GM18498 (cell line): Measurements from ENCODE around the gene RNLS.

ENCODE experiments used
- ATAC-seq: cut with Tn5 transposase; IDR thresholded peaks from one replicate; pipeline ENCODE4 v1.9.1; 2021; ENCODE audit warnings: mild to moderate bottlenecking, moderate library complexity; ENCODE audit not compliant: unreplicated experiment

RNLS gene

DNA sequence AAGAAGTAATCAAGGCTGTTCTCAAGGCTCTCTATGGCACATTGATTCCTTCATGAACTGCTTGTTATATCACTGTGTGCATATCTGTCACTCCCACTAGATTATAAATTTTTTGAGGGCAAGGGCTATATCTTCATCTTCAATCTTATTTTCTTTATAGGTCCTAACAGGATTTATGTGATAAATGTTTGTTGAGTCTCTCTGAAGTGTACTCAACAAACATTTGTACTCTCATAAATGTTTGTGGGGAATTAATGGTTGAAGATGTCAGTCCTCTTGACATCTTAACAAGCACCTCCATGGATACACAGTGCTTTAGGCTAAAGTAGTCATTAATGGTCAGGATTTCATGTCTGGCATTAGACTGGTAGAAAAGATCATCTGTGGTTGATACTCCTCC is 143.2 kb downstream of the RNLS start:
- ATAC-seq = no peak

DNA sequence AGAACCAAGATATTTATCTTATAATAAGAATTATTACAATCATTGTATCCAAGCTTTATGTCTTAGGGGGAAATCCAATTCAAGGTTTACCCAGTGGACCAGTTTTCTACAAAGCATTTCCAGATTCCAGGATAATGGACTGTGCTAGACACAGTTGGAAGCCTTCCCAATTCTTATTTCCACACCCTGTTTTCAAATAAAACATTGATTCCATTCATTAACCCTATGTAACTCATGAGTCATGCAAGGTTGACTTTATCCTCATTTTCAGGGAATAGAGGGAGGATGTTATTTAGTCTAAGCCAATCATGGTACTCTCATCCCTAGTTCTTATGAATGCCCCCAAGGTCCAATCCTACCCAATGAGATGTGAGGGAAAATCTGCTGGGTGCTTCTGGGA is 145.7 kb downstream of the RNLS start:
- no peak for ATAC-seq

DNA sequence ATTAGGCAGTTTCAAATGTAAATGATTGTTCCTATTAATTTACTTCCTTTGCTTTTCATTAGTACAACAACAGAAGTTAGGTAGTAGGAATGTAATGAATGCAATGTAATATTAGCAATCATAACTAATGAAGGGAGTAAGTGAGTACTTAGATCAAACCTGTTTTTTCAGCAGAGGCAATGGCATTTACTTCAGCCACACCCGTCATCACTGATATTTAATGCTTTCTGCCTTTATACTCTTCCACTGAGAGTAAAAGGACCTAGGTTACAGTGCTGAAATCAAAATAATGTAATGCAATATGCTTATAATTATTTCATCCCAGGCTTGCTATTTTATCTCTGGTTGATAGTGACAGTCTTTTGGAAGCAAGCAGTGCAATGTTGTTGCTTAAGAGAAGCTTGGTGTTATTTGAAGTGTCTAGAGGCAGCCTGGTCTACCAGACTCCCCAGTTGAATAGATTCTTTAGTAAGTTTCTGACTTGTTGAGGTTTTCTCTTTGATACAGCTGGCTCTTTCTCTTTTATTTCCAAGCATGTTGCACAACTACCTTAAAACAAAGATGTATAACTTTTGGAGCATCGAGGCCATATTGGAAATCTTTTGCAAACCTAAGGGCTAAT is 149.4 kb downstream of the RNLS start:
- ATAC-seq = no peak

DNA sequence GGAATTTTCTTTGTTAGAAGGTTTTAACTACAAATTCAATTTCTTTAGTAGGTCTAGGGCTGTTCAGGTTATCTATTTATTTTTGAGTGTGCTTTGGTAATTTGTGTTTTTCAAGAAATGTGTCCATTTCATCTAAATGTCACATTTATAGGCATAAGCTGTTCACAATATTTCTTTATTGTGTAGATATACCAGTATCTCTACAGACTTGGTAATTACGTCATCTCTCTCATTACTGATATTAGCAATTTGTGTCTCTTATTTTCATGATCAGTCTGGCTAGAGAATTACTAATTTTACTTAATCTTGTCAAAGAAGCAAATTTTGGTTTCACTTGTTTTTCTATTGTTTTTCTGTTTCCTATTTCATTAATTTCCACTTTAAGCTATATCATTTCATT is 152.0 kb downstream of the RNLS start:
- ATAC-seq = no peak

DNA sequence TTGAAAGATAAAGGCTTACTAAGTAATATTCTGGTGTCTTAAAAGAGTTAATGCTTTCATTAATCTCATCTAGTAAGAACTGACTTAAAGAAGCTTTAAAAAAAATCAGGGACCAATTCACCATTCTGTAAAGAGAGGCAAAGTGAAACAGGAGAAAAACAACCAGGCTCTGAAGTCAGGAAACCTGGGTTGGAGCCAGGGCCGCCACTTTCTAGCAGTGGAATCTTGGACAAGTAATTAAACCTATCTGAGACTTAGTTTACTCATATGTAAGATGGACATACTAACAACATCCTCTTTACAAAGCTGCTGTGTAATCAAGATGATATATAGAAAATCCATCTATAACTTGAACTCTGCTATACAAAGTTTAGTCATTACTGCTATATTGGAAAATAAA is 154.1 kb downstream of the RNLS start:
- no peak for ATAC-seq

DNA sequence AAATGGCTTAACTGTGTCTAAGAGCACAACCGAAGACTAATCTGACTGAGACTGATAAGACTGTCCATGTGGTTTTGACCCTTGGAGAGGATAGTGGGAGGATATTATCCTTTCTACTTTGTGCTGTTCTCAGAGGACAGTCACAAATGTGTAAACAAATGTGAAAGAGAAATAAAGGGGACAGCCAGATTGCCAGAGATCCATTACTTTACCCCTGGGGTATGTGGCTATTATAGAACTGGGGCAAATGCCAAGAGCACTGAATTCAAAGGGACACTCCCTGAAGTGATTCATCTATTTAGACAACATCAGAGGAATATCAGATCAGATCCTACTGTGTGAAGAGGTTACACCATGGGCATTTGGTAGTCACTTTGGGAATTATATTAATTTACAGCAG is 154.7 kb downstream of the RNLS start:
- no peak for ATAC-seq

DNA sequence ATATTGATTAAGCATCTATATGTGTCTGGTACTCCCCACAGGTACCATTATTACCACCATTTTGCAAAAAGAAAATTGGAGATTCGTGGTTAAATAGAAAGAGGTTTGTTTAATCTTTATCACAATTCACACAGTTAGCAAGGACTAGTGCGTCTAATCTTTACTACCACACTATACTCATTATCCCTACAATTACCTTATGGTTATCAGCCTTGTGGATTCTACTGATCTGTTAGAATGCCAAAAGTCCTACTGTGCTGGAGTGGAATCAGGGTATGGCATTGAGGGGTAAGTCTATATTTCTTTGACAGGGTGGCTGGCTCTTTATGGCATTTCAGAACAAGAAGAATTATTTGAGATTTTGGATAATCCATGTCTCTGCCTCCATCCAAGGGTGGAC is 156.1 kb downstream of the RNLS start:
- ATAC-seq = no peak

DNA sequence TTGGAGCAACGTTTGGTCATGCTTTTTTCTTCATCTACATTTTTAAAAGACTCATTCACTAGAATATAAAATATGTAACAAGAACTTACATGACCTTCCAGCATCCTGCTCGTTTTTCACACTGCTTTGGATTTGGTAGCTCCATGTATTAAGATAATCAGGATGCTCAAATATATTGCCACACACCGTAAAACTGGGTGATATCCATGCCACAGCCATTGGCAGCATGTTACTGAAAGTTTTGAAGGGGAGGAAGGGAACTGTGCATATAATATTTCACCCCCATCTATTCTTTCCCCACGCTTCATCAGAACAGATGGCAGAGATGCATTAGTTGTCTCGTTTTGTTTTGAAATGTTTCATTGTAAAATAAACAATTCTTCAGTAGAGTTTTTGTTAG is 158.2 kb downstream of the RNLS start:
- ATAC-seq = no peak

DNA sequence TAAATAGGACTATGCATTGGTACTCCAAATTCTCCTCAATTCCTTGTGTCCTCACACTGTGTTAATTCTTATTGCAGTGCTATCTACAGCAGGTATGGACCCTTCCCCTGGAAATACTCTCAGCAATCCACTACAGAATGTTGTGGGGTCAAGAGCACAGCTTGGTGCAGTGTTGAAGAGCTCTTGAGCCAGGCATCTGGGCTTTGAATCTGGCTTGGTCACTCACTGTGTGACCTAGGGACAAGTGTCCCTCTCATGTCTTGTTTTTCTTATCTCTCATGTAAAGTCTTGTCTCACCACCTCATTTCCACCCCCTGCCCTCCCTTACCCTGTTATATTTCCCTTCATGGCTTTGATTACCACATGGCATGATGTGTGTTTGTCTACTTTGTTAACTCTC is 159.4 kb downstream of the RNLS start:
- ATAC-seq = no peak

DNA sequence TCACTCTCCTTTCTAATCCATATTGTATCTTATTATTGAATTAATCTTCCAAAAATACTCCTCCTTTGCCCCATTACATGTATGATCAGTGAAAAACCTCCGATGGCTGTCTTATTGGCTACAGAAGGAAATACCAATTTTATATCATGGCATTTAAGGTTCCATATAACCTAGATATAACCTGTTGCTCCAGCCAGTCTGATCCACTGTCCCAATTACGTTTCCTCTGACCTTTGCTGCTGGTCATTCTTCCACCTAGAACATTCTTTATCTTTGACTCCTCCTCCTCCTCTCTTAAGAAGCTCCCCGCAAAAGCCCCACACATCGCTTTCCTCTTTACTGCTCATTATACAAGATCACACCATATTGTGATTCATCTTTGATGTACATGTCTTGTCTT is 161.5 kb downstream of the RNLS start:
- ATAC-seq = no peak

DNA sequence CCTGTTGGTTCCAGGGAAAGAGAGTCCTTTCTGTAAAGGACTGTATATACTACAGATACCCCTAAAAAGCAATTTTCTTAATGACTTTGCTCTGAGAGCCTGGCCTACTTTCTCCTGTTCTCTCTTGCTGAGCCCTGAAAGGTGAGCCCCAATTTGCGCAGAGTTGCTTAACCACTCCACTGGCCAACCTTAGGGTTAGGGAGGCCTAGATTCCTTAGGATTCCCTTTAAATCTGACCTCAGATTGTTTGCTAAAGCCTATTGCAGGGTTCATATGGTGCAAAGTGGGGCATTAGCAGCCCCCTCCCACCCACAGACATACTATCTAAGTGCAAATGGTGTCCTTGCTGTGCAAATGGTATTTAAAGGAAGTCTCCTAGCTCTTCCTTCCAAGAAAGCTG is 164.2 kb downstream of the RNLS start:
- no peak for ATAC-seq

DNA sequence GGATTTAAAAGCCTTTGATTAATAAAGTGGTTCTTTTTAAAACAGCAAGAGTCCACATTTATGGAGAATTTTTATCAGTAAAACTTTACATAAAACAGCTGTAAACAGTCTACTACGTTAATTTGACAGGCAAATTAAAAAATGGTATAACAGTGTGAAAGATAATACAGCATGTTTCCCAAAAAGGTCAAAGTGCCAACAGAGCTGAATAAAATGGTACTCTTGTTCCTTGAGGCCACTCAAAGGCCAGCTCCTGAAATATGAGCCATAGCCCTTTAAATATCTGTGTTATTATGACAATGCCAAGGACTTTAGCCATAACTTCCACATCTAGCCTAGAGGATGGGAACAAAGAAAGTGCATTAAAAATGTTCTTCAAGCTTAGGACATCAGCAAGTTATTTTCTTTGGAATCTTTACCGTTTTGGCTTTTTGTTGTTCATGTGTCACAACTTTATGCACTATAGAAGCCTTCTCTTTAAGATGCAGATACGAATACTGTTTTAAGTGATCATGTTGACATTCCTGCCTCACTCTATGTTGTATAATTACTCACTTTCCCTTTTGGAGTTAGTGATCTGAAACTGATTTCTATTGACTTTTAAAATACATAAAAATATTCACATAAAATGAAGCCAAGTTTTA is 165.6 kb downstream of the RNLS start:
- ATAC-seq = no peak

DNA sequence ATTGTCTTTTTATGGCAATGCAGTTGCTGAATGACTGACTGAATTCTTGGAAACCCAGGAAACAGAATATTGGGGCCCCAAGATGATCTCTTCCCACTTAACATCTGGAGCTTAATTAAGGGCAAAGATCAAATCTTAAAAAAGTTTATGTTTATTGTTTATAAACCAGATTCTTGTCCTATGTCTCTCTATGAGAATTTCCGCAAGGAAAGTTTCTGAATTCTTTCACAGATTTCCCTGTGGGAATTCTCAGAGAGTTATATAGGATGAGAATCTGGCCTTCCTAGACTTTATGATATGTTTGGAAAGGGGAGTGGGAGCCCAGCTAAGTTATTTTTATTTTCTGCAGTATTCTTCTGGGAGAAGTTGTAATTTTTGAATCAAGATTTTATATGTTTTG is 166.3 kb downstream of the RNLS start:
- ATAC-seq = no peak

DNA sequence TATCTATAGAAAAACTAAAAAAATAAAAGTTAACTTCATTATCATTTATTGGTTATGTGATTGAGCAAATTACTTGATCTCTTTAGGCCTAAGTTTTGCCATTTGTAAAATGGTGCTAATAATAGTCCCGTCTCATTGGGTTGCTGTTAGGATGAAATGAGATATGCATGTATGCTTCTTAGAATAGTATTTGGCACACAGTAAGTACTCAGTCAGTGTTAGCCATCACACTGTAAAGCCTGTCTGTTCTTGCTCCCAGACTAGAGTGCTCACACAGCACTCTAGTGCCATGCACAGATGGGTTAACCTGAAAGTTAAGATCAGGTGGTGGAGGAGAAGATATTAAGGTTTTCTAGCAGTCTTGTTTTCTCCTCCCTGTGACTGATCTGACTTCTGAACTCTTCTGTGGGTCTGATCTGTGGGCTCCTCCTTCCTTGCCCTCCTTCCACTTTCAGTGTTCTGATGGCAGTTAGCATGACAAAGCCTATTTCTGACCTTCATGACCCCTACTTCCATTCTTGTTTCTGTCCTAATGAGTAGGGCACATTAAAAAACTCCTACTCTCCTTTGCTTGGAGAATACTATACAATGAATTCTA is 167.5 kb downstream of the RNLS start:
- no peak for ATAC-seq

DNA sequence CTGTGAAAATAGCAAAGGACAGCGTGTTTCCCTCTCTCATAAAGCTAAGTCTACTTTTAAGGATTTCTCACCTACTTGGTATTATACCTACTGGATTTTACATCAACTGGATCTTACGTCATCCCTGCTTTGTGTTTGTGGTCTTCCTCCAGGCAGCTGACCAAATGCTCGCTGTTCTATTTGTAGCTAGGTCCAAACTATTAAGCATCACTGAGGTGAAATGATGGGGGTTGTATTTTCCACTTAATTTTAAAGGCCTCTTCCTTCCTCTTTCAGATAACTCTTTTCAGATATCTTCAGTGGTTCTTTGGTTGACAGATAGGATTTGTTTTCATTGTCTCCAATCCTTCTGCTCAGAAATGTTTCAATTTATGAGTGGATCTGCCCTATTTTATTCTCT is 169.7 kb downstream of the RNLS start:
- ATAC-seq = no peak

DNA sequence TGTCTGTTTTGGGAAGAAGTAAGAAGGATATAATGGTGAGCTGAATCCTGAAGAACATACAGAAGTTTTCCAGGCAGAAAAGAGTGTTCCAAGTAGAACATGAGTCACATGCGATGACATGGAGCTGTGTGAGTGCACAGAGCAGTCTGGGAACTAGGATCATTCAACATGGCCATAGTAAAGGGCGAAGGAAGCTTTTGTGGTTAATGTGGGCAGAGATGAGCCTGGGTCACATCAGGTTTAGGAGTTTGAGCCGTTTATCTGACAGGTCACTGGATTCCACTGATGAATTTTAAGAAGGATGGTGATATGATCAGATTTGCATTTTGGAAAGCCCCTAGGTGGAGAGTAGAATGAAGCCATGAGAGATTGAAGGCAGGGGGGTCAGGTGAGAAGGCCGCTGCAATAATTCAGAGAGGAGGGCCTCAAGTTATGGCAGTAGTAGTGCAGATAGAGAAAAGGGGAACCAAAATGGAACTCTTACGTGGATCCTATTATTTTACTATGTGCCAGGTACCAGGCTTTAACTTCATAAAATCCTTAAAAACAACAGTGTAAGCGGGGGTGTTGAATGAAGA is 171.3 kb downstream of the RNLS start:
- no peak for ATAC-seq

DNA sequence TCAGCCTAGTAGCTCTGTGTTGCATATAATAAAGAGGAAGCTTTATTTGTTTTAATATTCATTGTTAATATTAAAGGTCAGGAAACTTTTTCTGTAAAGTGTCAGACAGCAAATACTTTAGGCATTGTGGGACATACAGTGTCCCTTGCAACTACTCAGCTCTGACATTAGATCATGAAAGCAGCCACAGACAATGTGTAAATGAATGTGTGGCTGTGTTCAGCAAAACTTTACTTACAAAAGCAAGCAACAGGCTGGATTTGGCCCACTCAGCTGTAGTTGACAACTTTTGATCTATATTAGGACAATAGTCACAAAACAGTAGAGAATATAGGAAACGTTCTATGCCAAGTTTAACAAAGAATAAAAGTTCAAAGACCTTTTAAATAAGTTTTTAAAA is 173.3 kb downstream of the RNLS start:
- ATAC-seq = no peak

DNA sequence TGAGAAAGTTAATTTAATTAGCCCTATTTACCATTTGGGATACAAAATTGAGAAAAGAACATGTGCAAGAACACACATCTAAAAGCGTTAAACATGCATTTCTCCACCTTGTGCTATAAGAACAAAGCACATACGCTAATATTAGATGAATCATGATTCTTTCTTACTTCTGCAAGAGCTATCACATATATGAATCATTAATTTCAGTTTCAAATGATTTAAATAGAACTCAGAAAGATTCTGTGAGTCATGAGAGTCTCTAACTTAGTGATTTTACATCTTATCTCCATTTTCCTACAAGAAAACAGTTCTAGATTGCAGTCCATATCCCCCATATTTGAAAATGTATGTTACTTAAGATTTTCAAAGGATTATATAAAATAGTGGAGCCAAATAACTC is 173.9 kb downstream of the RNLS start:
- no peak for ATAC-seq

DNA sequence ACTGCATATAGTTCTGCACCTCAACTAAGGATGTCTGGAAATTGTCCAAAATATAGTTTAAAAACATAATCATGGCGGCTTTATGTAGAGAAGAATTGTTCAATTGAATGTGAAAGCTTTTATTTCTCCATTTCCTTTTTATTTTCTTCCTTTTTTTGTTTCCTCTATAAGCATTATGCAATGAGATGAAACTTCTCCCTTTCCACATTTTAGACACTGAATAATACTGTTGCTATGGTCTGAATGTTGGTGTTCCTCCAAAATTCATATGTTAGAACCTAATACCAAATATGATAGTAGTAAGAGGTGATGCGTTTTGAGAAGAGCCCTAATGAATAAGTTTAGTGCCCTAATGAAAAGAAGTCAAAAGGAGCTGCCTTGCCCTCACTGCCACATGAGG is 175.0 kb downstream of the RNLS start:
- no peak for ATAC-seq

DNA sequence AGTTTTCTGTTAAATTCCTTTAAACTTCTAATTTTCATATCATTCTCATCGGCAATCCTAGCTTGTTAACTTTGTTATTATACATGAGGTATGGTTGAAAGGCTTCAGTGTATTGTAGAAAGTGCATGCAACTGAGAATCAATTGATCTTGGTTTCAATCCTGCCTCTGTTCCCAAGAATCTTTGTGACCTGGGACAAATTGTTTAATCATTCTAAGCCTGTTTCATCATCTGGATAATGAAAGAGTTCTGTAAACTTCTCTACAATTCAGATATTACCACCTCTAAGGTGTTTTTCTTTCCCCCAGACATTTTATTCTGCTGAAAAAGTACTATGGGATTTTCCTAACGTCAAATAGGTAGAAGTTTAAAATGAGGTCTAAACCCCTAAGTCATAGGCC is 179.0 kb downstream of the RNLS start:
- ATAC-seq = no peak

DNA sequence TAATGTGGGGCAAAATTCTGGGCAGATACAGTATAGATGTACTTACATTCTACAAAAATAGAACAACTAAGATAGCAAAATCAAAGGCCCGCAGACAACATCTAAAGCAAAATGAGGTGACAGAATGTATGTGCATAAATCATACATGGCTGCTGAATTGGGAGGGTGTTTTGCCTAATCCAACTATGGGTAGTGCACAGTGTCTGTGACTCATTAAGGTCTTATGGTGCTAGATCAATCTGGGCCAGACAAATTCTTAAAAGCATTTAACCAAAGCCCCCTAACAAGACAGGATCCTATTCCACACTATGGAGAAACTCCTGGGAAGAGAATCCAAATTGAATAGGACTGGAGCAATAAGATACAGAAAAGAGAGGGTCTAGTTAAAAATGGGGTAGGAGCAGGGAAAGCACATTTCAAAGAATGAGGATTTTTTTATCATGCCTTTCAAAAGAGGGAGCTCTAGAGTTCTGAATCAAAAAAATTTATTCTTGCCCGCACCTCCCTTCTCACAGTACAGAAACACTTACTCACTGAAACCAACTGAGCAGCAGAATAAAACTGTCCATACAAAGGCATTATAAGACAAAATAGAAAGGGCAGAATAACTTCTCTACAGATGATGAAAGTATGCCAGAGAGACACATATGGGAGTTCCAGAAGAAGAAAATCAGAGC is 181.3 kb downstream of the RNLS start:
- no peak for ATAC-seq

DNA sequence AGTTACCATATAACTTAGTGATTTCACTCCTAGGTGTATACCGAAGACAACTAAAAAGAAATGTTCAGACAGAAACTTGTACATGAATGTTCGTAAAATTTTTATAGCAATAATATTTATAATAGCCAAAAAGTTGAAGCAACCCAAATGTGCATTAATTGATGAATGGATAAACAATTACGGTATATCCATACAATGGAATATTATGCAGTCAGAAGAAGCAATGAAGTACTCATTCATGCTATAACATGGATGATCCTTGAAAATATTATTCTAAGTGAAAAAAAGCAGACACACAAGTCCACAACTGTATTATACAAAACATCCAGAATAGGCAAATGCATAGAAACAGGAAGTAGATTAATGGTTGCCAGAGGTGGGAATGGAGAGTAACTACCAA is 183.9 kb downstream of the RNLS start:
- ATAC-seq = no peak
